Osteoblast (primary cell): ENCODE results near the gene NALF2. TPM values are rescaled to one million over a fixed set of nuclear protein-coding genes. Genes with fewer than 3 reads are reported as not detected.

Experiments used
- DNase-seq: peaks from one replicate; pipeline ENCODE4 v3.0.0; 2011; ENCODE audit warnings: low spot score, mixed read lengths; ENCODE audit not compliant: insufficient read length; ENCODE audit errors: missing footprints
- H2AFZ ChIP-seq: 2 replicates; pipeline ENCODE4 v1.6.0; 2011; ENCODE audit warnings: mild to moderate bottlenecking, low read length
- H3K27ac ChIP-seq: 2 replicates; pipeline ENCODE4 v1.5.1; 2011; ENCODE audit warnings: mild to moderate bottlenecking, low read depth, low read length, moderate library complexity
- H3K27me3 ChIP-seq: 2 replicates; pipeline ENCODE4 v1.6.0; 2012; ENCODE audit warnings: mild to moderate bottlenecking, control low read depth, inconsistent platforms, low read length, moderate library complexity; ENCODE audit not compliant: insufficient read depth
- H3K36me3 ChIP-seq: 2 replicates; pipeline ENCODE4 v1.5.1; 2011; ENCODE audit warnings: mild to moderate bottlenecking, low read length, control low read depth, moderate library complexity; ENCODE audit not compliant: insufficient read depth
- H3K4me1 ChIP-seq: 2 replicates; pipeline ENCODE4 v1.5.1; 2011; ENCODE audit warnings: mild to moderate bottlenecking, low read length, control low read depth, moderate library complexity; ENCODE audit not compliant: insufficient read depth
- H3K4me2 ChIP-seq: 2 replicates; pipeline ENCODE4 v1.6.0; 2011; ENCODE audit warnings: mild to moderate bottlenecking, low read length; ENCODE audit not compliant: insufficient read depth
- H3K4me3 ChIP-seq: fragments of 200-600 bp; sonication (generic); 3 replicates; pipeline ENCODE4 v1.5.1; 2012; ENCODE audit warnings: mild to moderate bottlenecking, low read length, inconsistent platforms; ENCODE audit not compliant: insufficient read depth
- H3K79me2 ChIP-seq: 2 replicates; pipeline ENCODE4 v1.6.0; 2012; ENCODE audit warnings: mild to moderate bottlenecking, low read length, control low read depth, inconsistent platforms; ENCODE audit not compliant: insufficient read depth
- H3K9me3 ChIP-seq: 2 replicates; pipeline ENCODE4 v1.5.1; 2011; ENCODE audit warnings: low read depth, low read length, control low read depth
- H4K20me1 ChIP-seq: 2 replicates; pipeline ENCODE4 v1.6.0; 2012; ENCODE audit warnings: mild to moderate bottlenecking, low read length, control low read depth; ENCODE audit not compliant: insufficient read depth
- total RNA-seq: library from RNA; depleted of rRNA; stranded (reverse); fragments of >200 nt; gene quantifications from 2 replicates; pipeline ENCODE4 v1.2.3, GENCODE V29; 2012
- TF ChIP-seq, protein P1 (sequence below): IDR thresholded peaks from 2 replicates; pipeline ENCODE4 v1.5.1; 2011; ENCODE audit warnings: mild to moderate bottlenecking, low read depth, low read length, moderate library complexity; ENCODE audit errors: extremely low read depth

NALF2 gene
- total RNA-seq, 1 donor = not detected

DNA sequence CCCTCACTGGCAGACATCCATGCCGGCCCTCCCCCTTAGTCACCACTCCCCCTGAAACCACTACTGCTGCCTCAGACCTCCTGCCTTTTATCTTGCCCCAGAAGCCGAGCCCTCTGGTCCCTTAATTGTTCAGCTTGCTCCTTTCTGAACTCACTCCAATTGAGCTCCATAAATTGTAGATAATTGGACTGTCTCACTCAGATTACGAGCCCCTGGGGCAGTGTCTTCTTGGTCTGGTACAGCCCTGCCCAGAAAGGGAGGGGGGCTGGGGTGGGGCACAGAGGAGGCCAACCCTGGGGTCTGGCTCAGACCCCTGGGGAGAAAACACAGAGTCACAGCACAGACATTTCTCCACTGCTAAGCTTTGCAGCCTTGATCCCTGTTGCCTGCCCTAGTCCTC, 39.4 kb downstream of the NALF2 start:
- no peak overlapping the region for H3K4me3 ChIP-seq
- DNase-seq = no peak
- no peaks in the 10 kb centered on the region for H3K36me3 ChIP-seq
- H3K9me3 ChIP-seq = no peaks in the 10 kb centered on the region
- no peaks in the 10 kb centered on the region for H3K79me2 ChIP-seq
- no peaks in the 10 kb centered on the region for H4K20me1 ChIP-seq
- peaks cover 17% of the 10 kb centered on the region for H3K27me3 ChIP-seq
- TF ChIP-seq, protein P1, sequence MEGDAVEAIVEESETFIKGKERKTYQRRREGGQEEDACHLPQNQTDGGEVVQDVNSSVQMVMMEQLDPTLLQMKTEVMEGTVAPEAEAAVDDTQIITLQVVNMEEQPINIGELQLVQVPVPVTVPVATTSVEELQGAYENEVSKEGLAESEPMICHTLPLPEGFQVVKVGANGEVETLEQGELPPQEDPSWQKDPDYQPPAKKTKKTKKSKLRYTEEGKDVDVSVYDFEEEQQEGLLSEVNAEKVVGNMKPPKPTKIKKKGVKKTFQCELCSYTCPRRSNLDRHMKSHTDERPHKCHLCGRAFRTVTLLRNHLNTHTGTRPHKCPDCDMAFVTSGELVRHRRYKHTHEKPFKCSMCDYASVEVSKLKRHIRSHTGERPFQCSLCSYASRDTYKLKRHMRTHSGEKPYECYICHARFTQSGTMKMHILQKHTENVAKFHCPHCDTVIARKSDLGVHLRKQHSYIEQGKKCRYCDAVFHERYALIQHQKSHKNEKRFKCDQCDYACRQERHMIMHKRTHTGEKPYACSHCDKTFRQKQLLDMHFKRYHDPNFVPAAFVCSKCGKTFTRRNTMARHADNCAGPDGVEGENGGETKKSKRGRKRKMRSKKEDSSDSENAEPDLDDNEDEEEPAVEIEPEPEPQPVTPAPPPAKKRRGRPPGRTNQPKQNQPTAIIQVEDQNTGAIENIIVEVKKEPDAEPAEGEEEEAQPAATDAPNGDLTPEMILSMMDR = no peak
- H3K27ac ChIP-seq = no peak overlapping the region
- H3K4me1 ChIP-seq = no peaks in the 10 kb centered on the region
- no peak overlapping the region for H3K4me2 ChIP-seq
- H2AFZ ChIP-seq = no peak overlapping the region

DNA sequence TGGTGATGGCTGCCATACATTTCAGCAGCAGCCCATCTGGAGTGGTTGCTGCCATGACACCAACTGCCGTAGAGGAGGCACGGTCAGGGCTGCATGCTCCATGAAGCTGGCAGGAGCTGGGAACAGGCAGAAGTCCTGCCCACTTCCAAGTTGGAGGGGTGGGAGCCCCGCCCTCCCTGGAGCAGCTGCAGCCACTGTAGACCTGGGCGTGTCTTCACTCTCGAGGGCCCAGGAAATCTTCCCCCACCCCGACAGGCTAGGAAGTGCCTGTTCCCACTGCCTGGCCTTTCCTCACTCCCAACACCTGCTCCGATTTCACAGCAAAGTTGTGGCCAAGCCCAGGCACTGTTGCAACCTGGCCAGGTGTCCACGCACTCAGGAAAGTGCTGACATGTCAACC, 42.3 kb downstream of the NALF2 start:
- Histone ChIP-seq H3K27ac (no peak overlapping the region), H4K20me1 (no peaks in the 10 kb centered on the region), H2AFZ (no peak overlapping the region), H3K79me2 (no peaks in the 10 kb centered on the region), H3K36me3 (no peaks in the 10 kb centered on the region), H3K4me3 (no peak overlapping the region), H3K9me3 (no peaks in the 10 kb centered on the region), H3K4me2 (no peak overlapping the region), H3K4me1 (no peaks in the 10 kb centered on the region), H3K27me3 (peaks cover 13% of the 10 kb centered on the region)
- no peak for DNase-seq
- TF ChIP-seq, protein P1 = no peak

DNA sequence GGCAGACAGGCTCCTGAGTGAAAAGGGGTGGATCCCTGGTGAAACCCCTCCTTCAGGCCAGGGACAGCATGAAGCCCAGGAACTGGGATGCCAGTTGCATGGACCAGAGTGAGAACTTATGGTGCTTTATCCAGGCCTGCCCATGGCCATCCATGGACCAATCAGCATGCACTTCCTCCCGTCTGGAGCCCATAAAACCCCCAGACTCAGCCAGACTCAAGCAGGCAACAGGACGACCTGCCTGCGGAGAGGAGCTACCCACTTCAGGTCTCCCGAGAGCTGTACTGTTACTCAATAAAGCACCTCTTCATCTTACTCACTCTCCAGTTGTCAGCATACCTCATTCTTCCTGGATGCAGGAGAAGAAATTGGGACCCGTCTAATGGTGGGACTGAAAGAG, 42.9 kb downstream of the NALF2 start:
- no peaks in the 10 kb centered on the region for H3K9me3 ChIP-seq

GRCh38 chrX:69551421-69552009, 47.4 kb downstream of the NALF2 start:
- Histone ChIP-seq H3K4me2 (no peak overlapping the region), H3K27me3 (peaks cover 22% of the 10 kb centered on the region), H3K27ac (no peak overlapping the region), H2AFZ (no peak overlapping the region), H3K9me3 (no peaks in the 10 kb centered on the region), H4K20me1 (peaks cover 2% of the 10 kb centered on the region), H3K79me2 (no peaks in the 10 kb centered on the region), H3K4me3 (no peak overlapping the region), H3K4me1 (no peaks in the 10 kb centered on the region), H3K36me3 (no peaks in the 10 kb centered on the region)
- DNase-seq = no peak
- TF ChIP-seq, protein P1 = no peak

More for the DNA sequence above, 42.9 kb downstream of the NALF2 start:
- H3K27me3 ChIP-seq = peaks cover 15% of the 10 kb centered on the region
- H3K4me1 ChIP-seq = no peaks in the 10 kb centered on the region
- DNase-seq = no peak
- H4K20me1 ChIP-seq = no peaks in the 10 kb centered on the region
- H3K79me2 ChIP-seq = no peaks in the 10 kb centered on the region
- no peak overlapping the region for H3K4me2 ChIP-seq
- no peak overlapping the region for H3K27ac ChIP-seq
- no peak overlapping the region for H2AFZ ChIP-seq
- no peaks in the 10 kb centered on the region for H3K36me3 ChIP-seq
- TF ChIP-seq, protein P1 = no peak
- no peak overlapping the region for H3K4me3 ChIP-seq
